SK-N-SH (cell line): ENCODE results near the gene CDC42SE1. TPM values are rescaled to one million over a fixed set of nuclear protein-coding genes. Genes with fewer than 3 reads are reported as not detected.
A peak's percentile ranks its signal among the peaks of the same experiment; 100 is the strongest.

Experiments
- CTCF ChIA-PET: fragments of 300-600, 350-600 bp; formaldehyde crosslinking; extraction: SDS; loops from one replicate; lab custom pipeline; 2021; lab: Yijun Ruan, JAX
- POLR2A ChIA-PET: fragments of 350-600 bp; sonication (Branson Sonifier 250); formaldehyde crosslinking; extraction: SDS; loops from one replicate; lab custom pipeline; 2020; ENCODE audit warnings: antibody characterized with exemption, inconsistent platforms; lab: Yijun Ruan, JAX
- DNase-seq: peaks from one replicate; pipeline ENCODE4 v3.0.0; 2012
- H2AFZ ChIP-seq: fragments of 200-600 bp; sonication (generic); 2 replicates; pipeline ENCODE4 v1.8.1; 2016; ENCODE audit warnings: antibody characterized with exemption, mild to moderate bottlenecking, low read depth
- H3F3A ChIP-seq: fragments of 200-600 bp; sonication (generic); replicated peaks from 2 replicates; pipeline ENCODE3; 2016; ENCODE audit warnings: antibody characterized with exemption, mild to moderate bottlenecking; ENCODE audit not compliant: insufficient read depth
- H3K27ac ChIP-seq, 2 experiments: fragments of 200-500 bp in 1 of 2; fragments of 200-600 bp in 1 of 2; sonication (Bioruptor generic) in 1 of 2; sonication (generic), shearing (Covaris generic) in 1 of 2; 2 replicates each; pipeline versions ENCODE4 v1.5.1 to v1.6.1; 2014 to 2016; ENCODE audit warnings: low read depth in 2 of 2, inconsistent platforms in 1 of 2, low read length in 1 of 2, mild to moderate bottlenecking in 1 of 2, mixed read lengths in 1 of 2
- H3K27me3 ChIP-seq: fragments of 200-600 bp; sonication (generic), shearing (Covaris generic); 2 replicates; pipeline ENCODE4 v1.6.1; 2016; ENCODE audit warnings: mixed run types; ENCODE audit not compliant: insufficient read depth
- H3K36me3 ChIP-seq, 2 experiments: fragments of 200-500 bp in 1 of 2; fragments of 200-600 bp in 1 of 2; sonication (Bioruptor generic) in 1 of 2; sonication (generic) in 1 of 2; replicated peaks in 1 of 2; 2 replicates each; pipeline versions ENCODE3 to v1.5.1; 2014 to 2016; ENCODE audit warnings: low read length in 1 of 2, mild to moderate bottlenecking in 1 of 2; ENCODE audit not compliant: insufficient read depth in 2 of 2, control insufficient read depth in 1 of 2
- H3K4me1 ChIP-seq, 2 experiments: fragments of 200-500 bp in 1 of 2; fragments of 200-600 bp in 1 of 2; sonication (Bioruptor generic) in 1 of 2; sonication (generic), shearing (Covaris generic) in 1 of 2; 2 replicates each; pipeline versions ENCODE4 v1.5.1 to v1.6.1; 2014 to 2016; ENCODE audit warnings: low read depth in 1 of 2, low read length in 1 of 2, mixed run types in 1 of 2; ENCODE audit not compliant: insufficient read depth in 2 of 2, control insufficient read depth in 1 of 2
- H3K4me2 ChIP-seq: fragments of 200-600 bp; sonication (generic), shearing (Covaris generic); 2 replicates; pipeline ENCODE4 v1.6.1; 2017; ENCODE audit warnings: mixed run types
- H3K4me3 ChIP-seq, 2 experiments: fragments of 200-500 bp in 1 of 2; fragments of 200-600 bp in 1 of 2; sonication (Bioruptor generic) in 1 of 2; sonication (generic), shearing (Covaris generic) in 1 of 2; 2 replicates each; pipeline versions ENCODE4 v1.5.1 to v1.8.1; 2014 to 2016; ENCODE audit warnings: low read depth in 2 of 2, inconsistent platforms in 1 of 2, low read length in 1 of 2, mild to moderate bottlenecking in 1 of 2, mixed read lengths in 1 of 2, moderate library complexity in 1 of 2
- H3K79me2 ChIP-seq: fragments of 200-600 bp; sonication (generic); 2 replicates; pipeline ENCODE4 v1.8.1; 2017; ENCODE audit warnings: mild to moderate bottlenecking; ENCODE audit not compliant: insufficient read depth
- H3K9ac ChIP-seq: fragments of 200-600 bp; sonication (generic); 2 replicates; pipeline ENCODE4 v1.6.1; 2017; ENCODE audit warnings: mixed run types
- H3K9me2 ChIP-seq: fragments of 200-600 bp; sonication (generic); 2 replicates; pipeline ENCODE4 v1.6.1; 2017; ENCODE audit warnings: mixed run types
- H3K9me3 ChIP-seq: fragments of 200-600 bp; sonication (generic); 2 replicates; pipeline ENCODE4 v1.6.1; 2017; ENCODE audit warnings: mixed run types, mild to moderate bottlenecking, moderate library complexity
- H4K20me1 ChIP-seq: fragments of 200-600 bp; sonication (generic); 2 replicates; pipeline ENCODE4 v1.6.1; 2017; ENCODE audit warnings: mild to moderate bottlenecking, mixed run types; ENCODE audit not compliant: insufficient read depth
- CHD2 ChIP-seq: fragments of 150-350 bp; IDR thresholded peaks from 2 replicates; pipeline ENCODE4 v1.6.1; 2018; ENCODE audit warnings: low read length; ENCODE audit not compliant: partially characterized antibody
- ELF1 ChIP-seq: IDR thresholded peaks from 2 replicates; pipeline ENCODE4 v1.4.0; 2012
- EP300 ChIP-seq, 2 experiments: IDR thresholded peaks; 2 replicates each; pipeline versions ENCODE4 v1.4.0 to v1.6.1; 2012; ENCODE audit warnings: borderline replicate concordance in 1 of 2, low read depth in 1 of 2, low read length in 1 of 2
- FOXJ3 ChIP-seq: sonication (generic); formaldehyde crosslinking; IDR thresholded peaks from 2 replicates; pipeline ENCODE4 v1.5.1; 2020; ENCODE audit warnings: mild to moderate bottlenecking, missing genetic modification reagents
- GABPA ChIP-seq: IDR thresholded peaks from 2 replicates; pipeline ENCODE4 v1.4.0; 2012; ENCODE audit warnings: low read depth, mild to moderate bottlenecking
- JUND ChIP-seq: IDR thresholded peaks from 2 replicates; pipeline ENCODE4 v1.4.0; 2012
- MEF2A ChIP-seq: IDR thresholded peaks from 2 replicates; pipeline ENCODE4 v1.4.0; 2012; ENCODE audit warnings: low read depth, borderline replicate concordance
- MXI1 ChIP-seq: IDR thresholded peaks from 2 replicates; pipeline ENCODE4 v1.6.1; 2012; ENCODE audit warnings: mild to moderate bottlenecking, low read depth, low read length, improper control_type of control experiment
- NFIC ChIP-seq: IDR thresholded peaks from 2 replicates; pipeline ENCODE4 v1.4.0; 2012; ENCODE audit warnings: borderline replicate concordance
- NRF1 ChIP-seq: IDR thresholded peaks from 2 replicates; pipeline ENCODE4 v1.6.1; 2012; ENCODE audit warnings: low read depth, mild to moderate bottlenecking, low read length
- POLR2AphosphoS5 ChIP-seq: IDR thresholded peaks from 2 replicates; pipeline ENCODE4 v1.6.1; 2012; ENCODE audit warnings: low read depth, low read length
- RCOR1 ChIP-seq: fragments of 150-350 bp; IDR thresholded peaks from 2 replicates; pipeline ENCODE4 v1.6.1; 2017; ENCODE audit warnings: antibody characterized with exemption, low read length
- RFX5 ChIP-seq: IDR thresholded peaks from 2 replicates; pipeline ENCODE4 v1.6.1; 2012; ENCODE audit warnings: mild to moderate bottlenecking, improper control_type of control experiment, low read length
- RXRA ChIP-seq: IDR thresholded peaks from 2 replicates; pipeline ENCODE4 v1.4.0; 2012; ENCODE audit warnings: low read depth, mild to moderate bottlenecking, borderline replicate concordance
- SIN3A ChIP-seq: IDR thresholded peaks from 2 replicates; pipeline ENCODE4 v1.6.1; 2012; ENCODE audit warnings: low read depth, mild to moderate bottlenecking, low read length, moderate library complexity, borderline replicate concordance
- TAF1 ChIP-seq: IDR thresholded peaks from 2 replicates; pipeline ENCODE4 v1.6.1; 2012; ENCODE audit warnings: low read depth, mild to moderate bottlenecking, low read length, moderate library complexity, borderline replicate concordance
- TCF12 ChIP-seq: IDR thresholded peaks from 2 replicates; pipeline ENCODE4 v1.4.0; 2012
- USF2 ChIP-seq: fragments of 150-350 bp; IDR thresholded peaks from 2 replicates; pipeline ENCODE4 v1.6.1; 2017; ENCODE audit warnings: antibody characterized with exemption, low read length, low read depth, borderline replicate concordance
- YY1 ChIP-seq: IDR thresholded peaks from 2 replicates; pipeline ENCODE4 v1.4.0; 2012; ENCODE audit warnings: low read depth, mild to moderate bottlenecking
- ZBTB33 ChIP-seq: IDR thresholded peaks from 2 replicates; pipeline ENCODE4 v1.4.0; 2012; ENCODE audit warnings: low read depth, borderline replicate concordance
- WGBS: methylation state at CpG from one replicate; pipeline ENCODE4 v1.1.6; 2017; ENCODE audit warnings: low lambda C conversion rate; 5-methylcytosine and 5-hydroxymethylcytosine counted together
- polyA plus RNA-seq, 3 experiments: library from polyadenylated mRNA; depleted of rRNA; stranded (reverse); fragments of >200 nt; gene quantifications; 2 replicates each; pipeline ENCODE4 v1.2.3, GENCODE V29; 2012
- TF ChIP-seq, protein P1 (sequence below): IDR thresholded peaks from 2 replicates; pipeline ENCODE4 v1.4.0; 2012; ENCODE audit warnings: low read depth

CDC42SE1 gene
- polyA plus RNA-seq, 1 of the 3 experiments (the other 2 are of a cell fraction): 47.8 TPM

- H3K9ac ChIP-seq: peak within 1 kb of the TSS; percentile 84
- H3K9me2 ChIP-seq: no peaks in the 10 kb centered on the region
- peak within 1 kb of the TSS; percentile 77 to 80 for H3K4me3 ChIP-seq
- ChIA-PET POLR2A (no interaction called here), CTCF (interaction anchor here (2.3 kb wide), 1 partner anchor 16 kb away, joined by 7 read pairs; no protein-coding TSS in a partner anchor)
- peaks cover 24% of the 10 kb centered on the region; the same call in 1 of the 2 replicates for H3K79me2 ChIP-seq
- H3K4me2 ChIP-seq: peak within 1 kb of the TSS; percentile 91
- no peaks in the 10 kb centered on the region for H3K27me3 ChIP-seq
- TF ChIP-seq RXRA (no peak; the same call in 1 of the 2 replicates), YY1 (0 out of 2 replicates have a peak, but pooled peaks have one; percentile 26), MXI1 (peak; percentile 78), MEF2A (no peak), RCOR1 (peak; percentile 18; the same call in 1 of the 2 replicates), TCF12 (no peak), ELF1 (no peak), TAF1 (peak; percentile 31; the same call in 1 of the 2 replicates), NRF1 (peak; percentile 47), NFIC (no peak), CHD2 (peak; percentile 59), ZBTB33 (no peak), JUND (no peak), FOXJ3 (CRISPR knock-in tag) (peak; percentile 43; the same call in 1 of the 2 replicates), USF2 (no peak), POLR2AphosphoS5 (peak; percentile 37; the same call in 1 of the 2 replicates), SIN3A (peak; percentile 60; the same call in 1 of the 2 replicates), EP300 (IDR thresholded peaks at IDR 0.05; ENCODE audit: borderline replicate concordance in 1 of 2, low read depth in 1 of 2, low read length in 1 of 2) (no peak), GABPA (peak; percentile 77), RFX5 (peak; percentile 86)
- TF ChIP-seq, protein P1, sequence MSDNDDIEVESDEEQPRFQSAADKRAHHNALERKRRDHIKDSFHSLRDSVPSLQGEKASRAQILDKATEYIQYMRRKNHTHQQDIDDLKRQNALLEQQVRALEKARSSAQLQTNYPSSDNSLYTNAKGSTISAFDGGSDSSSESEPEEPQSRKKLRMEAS: no peak; the same call in 1 of the 2 replicates
- H3K4me1 ChIP-seq: peaks cover 6 to 30% of the 10 kb centered on the region in 2 experiments; a peak in 2 of 4 replicates
- peaks cover 0 to 3% of the 10 kb centered on the region in 2 experiments for H3K36me3 ChIP-seq
- peak; percentile 97 for DNase-seq
- H3K27ac ChIP-seq: peak within 1 kb of the TSS; percentile 79 to 86
- H3K9me3 ChIP-seq: no peaks in the 10 kb centered on the region
- WGBS: 5% methylated on average over 34 of the region's 69 CpGs
- H3F3A ChIP-seq: peaks cover 15% of the 10 kb centered on the region
- no peaks in the 10 kb centered on the region for H4K20me1 ChIP-seq
- peak within 1 kb of the TSS; percentile 93 for H2AFZ ChIP-seq
These were observed 50.9 kb downstream of the CDC42SE1 start, which contains the start of gene PRUNE1 for GRCh38 chr1:151008244-151009205. PRUNE1 (plus strand) TSS chr1:151008449; CDS start chr1:151008633, 184 bp downstream.
